ENCODE measurements around the gene DGKD.

DGKD gene

DNA sequence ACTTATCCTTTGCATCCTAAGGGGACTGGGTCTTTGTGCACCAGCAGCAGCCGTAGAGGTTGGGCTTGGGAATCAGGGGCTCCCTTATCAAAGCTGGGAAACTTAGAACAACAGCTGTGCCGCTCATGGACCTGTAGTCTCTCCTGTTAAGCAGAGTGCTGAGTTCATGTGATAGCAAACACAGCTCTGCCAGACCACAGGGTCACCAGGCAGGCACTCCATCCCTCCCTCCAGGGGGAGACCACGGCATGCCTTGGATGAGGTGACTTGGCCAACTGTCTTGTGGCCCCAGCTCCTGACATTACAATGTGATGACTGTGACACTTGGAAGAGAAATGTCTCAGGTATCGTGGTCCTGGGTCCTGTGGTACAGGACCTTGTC is 60.0 kb downstream of the DGKD start:
- DNase-seq = no peak

GRCh38 chr2:233414777-233415570 is 60.7 kb downstream of the DGKD start:
- no peak for DNase-seq

- no peak for DNase-seq
Measured at GRCh38 chr2:233416199-233416598, 61.9 kb downstream of the DGKD start.

GRCh38 chr2:233416706-233417105 is 62.4 kb downstream of the DGKD start:
- no peak for DNase-seq

DNA sequence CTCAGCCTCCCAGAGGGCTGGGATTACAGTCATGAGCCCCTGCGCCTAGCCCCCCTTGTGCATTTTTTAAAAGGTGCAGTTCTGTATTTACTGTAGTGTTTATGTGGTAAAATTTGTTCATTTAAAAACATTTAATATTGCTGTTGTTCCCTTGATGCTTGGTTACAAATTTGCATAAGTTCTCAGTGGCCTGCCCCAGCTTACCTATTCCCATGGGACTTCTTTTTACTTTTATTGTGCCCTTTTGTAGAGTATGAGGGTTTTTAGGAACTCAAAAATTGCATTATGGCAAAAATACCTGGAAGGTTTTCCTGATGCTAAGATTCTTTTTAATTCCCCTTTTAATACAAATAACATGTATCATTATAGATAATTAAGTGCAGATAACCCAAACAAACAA is 63.0 kb downstream of the DGKD start:
- no peak for DNase-seq

DNA sequence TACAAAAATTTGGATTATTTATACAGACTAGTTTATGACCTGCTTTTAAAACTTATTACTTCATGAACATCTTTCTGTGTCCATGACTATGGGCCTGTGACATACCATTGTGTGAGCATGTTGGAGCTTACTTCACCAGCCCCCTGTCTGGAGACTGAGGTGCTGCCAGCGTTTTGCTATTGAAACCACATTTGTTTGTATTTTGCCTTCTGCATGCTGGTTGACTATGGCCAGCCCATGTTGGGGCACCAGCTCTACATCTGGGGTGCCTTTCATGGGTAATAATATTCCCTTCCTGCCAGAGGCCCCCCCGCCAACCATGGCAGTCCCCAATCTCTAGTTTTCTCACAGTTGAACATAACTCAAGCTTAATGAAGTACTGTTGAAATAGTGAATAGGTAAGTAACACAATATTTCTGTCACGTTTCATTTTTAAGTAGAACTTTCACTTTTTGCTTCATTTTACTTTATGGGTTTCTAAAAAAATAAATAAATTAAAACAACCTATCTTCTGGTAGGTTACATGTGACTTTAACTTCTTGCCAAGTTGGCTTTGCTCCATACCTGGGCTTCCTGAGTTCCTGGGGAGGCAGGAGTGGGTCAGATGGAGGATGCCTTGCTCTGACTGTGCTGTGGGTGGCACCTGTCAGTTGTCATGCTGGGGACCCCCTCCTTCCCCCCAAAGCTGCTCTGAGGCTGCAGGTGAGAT is 63.9 kb downstream of the DGKD start:
- no peak for DNase-seq

- no peak for DNase-seq
Measured at GRCh38 chr2:233418761-233419546, 64.7 kb downstream of the DGKD start.

DNA sequence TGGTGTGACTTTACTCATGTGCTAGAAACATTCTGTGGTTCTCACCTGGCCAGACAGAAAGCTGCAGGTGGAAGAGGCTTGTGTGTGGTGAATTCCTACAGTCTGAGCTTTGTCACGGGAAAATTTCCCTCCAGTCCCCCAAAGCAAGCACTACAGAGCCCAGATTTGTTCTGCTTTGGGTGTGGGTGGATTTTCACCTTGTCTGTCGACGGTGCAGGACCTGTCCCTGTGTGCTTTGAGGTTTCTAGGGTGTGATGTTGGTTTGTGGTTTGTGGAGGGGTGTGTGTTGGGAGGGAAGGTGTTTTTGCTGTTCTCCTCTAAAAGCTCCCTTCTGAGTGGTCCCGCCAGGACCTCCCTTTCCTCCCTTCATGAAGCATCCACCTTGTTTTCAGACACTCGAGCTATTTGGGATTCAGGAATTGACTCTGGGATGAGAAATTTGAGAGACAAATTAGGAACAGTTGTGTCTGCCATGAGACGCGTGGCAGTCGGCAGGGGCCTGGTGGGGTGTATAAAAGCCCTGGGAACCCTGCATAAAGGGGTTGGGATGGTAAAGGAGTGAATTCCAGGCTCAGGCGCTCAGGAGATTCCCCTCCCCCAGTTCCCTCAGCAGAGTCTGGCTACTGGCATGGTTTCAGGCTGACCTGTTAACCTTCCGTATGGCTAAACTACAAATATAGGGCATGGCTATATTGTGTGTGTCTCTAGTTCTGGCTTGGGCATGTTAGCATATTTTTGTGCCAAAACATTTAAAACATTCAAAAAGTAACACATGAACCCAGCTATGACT is 65.5 kb downstream of the DGKD start:
- DNase-seq = no peak

DNA sequence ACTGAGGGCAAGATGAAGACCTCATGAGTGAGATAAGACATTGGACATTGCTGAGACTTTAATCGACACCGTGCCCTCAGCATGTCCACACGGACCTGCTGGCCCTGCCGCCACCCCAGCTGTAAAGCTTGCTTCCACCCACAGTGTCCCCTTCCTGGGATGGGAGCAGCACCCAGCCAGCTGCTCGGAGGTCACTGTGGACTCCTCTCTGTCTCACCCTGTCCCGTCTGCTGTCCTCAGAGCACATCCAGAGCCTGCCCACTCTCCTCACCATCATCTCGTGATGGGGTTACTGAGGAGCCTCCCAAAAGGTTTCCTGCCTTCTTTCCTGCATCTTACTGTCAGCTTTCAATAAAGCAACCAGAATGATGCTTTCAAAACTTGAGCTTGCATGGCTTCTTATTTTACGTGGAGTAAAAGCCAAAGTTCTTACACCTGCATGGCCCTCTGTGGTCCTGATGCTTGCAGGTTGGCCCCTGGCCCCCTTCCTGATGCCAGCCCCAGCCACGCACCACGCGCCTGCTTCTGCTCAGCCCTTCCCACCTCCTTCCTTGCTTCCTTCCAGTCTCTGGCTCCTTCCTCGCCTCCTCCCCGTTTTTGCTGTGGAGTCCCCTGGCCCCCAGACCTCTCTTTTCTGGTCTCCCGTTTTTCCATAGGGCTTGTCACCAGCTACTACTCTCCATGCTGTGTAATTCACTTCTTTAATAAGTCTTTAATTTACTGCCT is 67.0 kb downstream of the DGKD start:
- DNase-seq = no peak

- DNase-seq = no peak
Measured at GRCh38 chr2:233422050-233422639, 67.9 kb downstream of the DGKD start.

- DNase-seq = no peak
Measured at GRCh38 chr2:233422649-233423551, 68.6 kb downstream of the DGKD start.

DNA sequence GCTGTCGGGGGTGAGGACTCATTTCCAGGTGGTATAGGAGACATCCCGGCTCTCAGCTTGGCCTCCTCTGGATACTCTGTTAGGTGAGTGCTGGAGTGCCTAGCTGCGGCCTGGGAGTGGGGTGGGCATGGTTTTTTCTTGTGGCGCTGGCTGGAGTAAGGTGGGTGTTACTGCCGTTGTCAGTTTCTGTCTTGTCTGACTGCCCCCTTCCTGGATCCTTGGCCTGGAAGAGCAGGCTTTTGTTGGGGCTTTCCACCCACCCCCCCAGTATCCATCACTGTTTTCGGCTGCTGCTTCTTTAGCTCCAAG is 69.2 kb downstream of the DGKD start:
- no peak for DNase-seq

GRCh38 chr2:233424154-233424951 is 70.1 kb downstream of the DGKD start:
- no peak for DNase-seq

DNA sequence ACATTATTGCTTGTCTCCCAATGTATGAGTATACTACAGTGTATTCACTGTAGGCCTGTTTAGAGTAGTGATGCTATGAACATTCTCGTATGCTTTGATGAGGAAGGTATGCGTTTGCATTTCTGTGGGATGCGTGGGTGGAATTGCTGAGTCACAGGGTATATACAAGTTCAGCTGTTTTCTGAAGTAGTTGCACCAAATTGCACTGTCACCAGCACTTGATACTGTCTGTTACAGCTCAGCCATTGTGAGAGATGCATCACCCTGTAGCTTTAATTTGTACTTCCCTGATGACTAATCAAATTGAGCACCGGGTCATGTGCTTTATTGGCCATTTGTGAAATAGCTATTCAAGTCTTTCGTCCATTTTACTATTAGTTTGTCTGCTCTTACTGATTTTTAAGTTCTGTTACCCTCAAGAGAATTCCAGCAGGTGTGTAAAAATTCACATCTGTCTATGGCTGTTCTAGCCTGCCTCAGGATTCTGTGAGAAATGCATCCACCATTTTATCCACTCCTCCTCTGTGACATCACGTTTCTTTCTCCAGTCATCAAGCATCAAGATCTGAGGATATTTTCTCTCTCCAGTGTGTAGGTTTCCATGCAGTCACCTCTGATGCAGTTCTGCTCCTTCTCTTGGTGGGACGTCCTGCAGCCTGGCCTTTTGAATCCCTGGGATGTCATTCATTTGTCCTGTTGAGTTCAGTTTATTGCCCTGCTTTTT is 72.5 kb downstream of the DGKD start:
- DNase-seq = no peak

DNA sequence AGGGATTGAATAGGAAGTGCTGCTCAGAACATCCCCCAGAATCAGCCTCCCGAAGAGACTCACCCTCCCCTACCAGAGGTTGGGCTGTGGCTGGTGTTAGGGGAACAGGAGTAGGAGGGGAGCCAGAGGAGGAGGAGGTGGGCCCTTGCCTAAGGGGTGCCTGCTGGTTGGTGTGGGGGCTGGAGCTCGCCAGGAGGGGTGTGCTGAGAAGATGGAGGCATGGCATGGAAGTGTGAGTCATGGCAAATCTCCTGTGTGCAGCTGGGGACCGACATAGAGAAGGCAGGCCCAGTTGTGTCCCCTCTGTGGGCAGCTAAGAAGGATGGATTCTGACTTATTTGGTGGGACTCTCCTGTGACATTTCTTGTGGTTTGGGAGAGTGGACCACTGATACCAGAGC is 73.7 kb downstream of the DGKD start:
- DNase-seq = no peak

DNA sequence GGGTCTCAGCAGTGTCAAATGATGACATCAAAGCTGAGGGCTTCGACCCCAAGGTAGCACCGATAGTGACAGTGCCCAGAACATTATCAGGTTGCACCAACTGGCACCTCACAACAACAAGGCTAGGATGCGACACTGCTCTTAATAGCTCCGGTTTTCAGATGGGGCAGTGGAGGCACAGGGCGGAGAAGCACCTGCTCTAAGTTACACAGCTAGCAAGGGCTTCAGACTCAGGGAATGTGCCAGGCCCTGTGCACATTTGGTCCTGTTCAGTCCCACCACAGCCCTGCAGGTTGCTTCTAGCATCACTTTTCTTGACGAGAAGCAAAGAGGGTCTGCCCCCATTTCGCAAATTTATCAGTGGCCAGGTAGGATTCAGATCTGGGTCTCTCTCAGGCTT is 74.1 kb downstream of the DGKD start:
- no peak for DNase-seq

- DNase-seq = no peak
Measured at GRCh38 chr2:233429175-233429897, 75.0 kb downstream of the DGKD start.

- no peak for DNase-seq
Measured at GRCh38 chr2:233430081-233430480, 75.8 kb downstream of the DGKD start.

DNA sequence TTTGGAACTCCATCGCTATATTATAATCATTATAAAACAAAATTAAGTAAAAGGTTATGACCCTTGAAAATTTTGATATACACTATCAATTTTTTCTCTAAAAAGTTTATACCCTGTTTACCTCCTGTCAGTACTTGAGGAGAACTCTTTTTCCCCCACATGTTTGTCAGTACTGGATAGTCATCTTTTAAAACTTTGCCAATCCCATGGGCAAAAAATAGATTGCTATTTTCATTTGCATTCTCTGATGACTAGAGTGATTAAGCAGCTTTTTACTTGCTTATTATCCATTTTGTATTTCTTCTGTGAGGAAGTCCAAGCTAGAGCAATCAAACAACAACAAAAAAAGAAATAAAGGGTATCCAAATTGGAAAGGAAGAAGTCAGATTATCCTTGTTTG is 76.4 kb downstream of the DGKD start:
- DNase-seq = no peak

Measured in NCI-H2227 treated with DMSO at 0.1 percent for 48 hours (cell line).